K562 (cell line): Measurements from ENCODE around the gene ATP6V1G1. TPM values are rescaled to one million over a fixed set of nuclear protein-coding genes. Genes with fewer than 3 reads are reported as not detected.

Experiments used
- ATAC-seq: fragments of 200-7000 bp; cut with Tn5 transposase; 3 replicates; pipeline ENCODE4 v1.9.1; 2020; ENCODE audit warnings: moderate library complexity
- BruUV-seq: library from RNA; stranded (reverse); fragments of 400-500 nt; replicated peaks from 2 replicates; lab custom pipeline; 2021; lab: Mats Ljungman, UMichigan
- CTCF ChIA-PET: fragments of 300-600 bp; formaldehyde crosslinking; extraction: SDS; loops from one replicate; lab custom pipeline; 2021; ENCODE audit warnings: low intra/inter-chr PET ratio; lab: Yijun Ruan, JAX
- POLR2A ChIA-PET: fragments of 300-600, 350-650 bp; sonication (Branson Sonifier 250); formaldehyde crosslinking; extraction: SDS; loops from one replicate; lab custom pipeline; 2021; ENCODE audit warnings: antibody characterized with exemption, inconsistent platforms; lab: Yijun Ruan, JAX
- DNase-seq, 4 experiments: peaks; one replicate each; pipeline versions ENCODE4 v3.0.0 to v3.0.0-alpha.2; 2011 to 2018; ENCODE audit warnings: low spot score in 3 of 4, mixed read lengths in 3 of 4; ENCODE audit errors: extremely low read depth in 1 of 4
- FAIRE-seq: peaks from 2 replicates; lab custom pipeline; 2011; peaks lifted over from hg19 to GRCh38; lab: Jason Lieb, UNC
- H2AFZ ChIP-seq: 2 replicates; pipeline ENCODE4 v1.6.0; 2011; ENCODE audit warnings: low read depth, low read length, control low read depth, inconsistent platforms
- H3K27ac ChIP-seq: fragments of 200-600 bp; 3 replicates; pipeline ENCODE4 v1.8.0; 2011; ENCODE audit warnings: low read depth, mild to moderate bottlenecking, control low read depth, inconsistent platforms, low read length, moderate library complexity, mixed read lengths; ENCODE audit errors: extremely low read depth
- H3K27me3 ChIP-seq, 2 experiments: fragments of 300-600 bp in 1 of 2; 2 replicates in 1 of 2; 3 replicates in 1 of 2; pipeline versions ENCODE4 v1.6.0 to v1.8.0; 2011; ENCODE audit warnings: inconsistent platforms in 2 of 2, low read length in 2 of 2, mild to moderate bottlenecking in 1 of 2, mixed read lengths in 1 of 2, moderate library complexity in 1 of 2; ENCODE audit not compliant: control insufficient read depth in 2 of 2, insufficient read depth in 2 of 2
- H3K36me3 ChIP-seq: fragments of 300-600 bp; 3 replicates; pipeline ENCODE4 v1.8.0; 2011; ENCODE audit warnings: mild to moderate bottlenecking, low read length, inconsistent platforms; ENCODE audit not compliant: control insufficient read depth, insufficient read depth
- H3K4me1 ChIP-seq, 2 experiments: fragments of 200-600 bp in 1 of 2; replicated peaks in 1 of 2; 2 replicates in 1 of 2; 3 replicates in 1 of 2; pipeline versions ENCODE4 v1.5.1 to v1.8.0; 2011; ENCODE audit warnings: inconsistent platforms in 2 of 2, low read length in 2 of 2, mild to moderate bottlenecking in 1 of 2, mixed read lengths in 1 of 2, moderate library complexity in 1 of 2; ENCODE audit not compliant: control insufficient read depth in 2 of 2, insufficient read depth in 2 of 2
- H3K4me2 ChIP-seq: 2 replicates; pipeline ENCODE4 v1.6.1; 2011; ENCODE audit warnings: low read length, control low read depth, inconsistent platforms, mixed read lengths; ENCODE audit not compliant: insufficient read depth
- H3K4me3 ChIP-seq: fragments of 200-600 bp; sonication (generic), shearing (Covaris generic); 2 replicates; pipeline ENCODE4 v1.5.1; 2016; ENCODE audit warnings: control low read depth, inconsistent platforms
- H3K79me2 ChIP-seq: fragments of 200-600 bp; 3 replicates; pipeline ENCODE4 v1.8.0; 2011; ENCODE audit warnings: low read length, inconsistent platforms; ENCODE audit not compliant: control insufficient read depth, insufficient read depth
- H3K9ac ChIP-seq, 2 experiments: 2 replicates each; pipeline versions ENCODE4 v1.6.0 to v1.6.1; 2011; ENCODE audit warnings: low read depth in 2 of 2, low read length in 2 of 2, control low read depth in 1 of 2, inconsistent platforms in 1 of 2, mild to moderate bottlenecking in 1 of 2, mixed read lengths in 1 of 2; ENCODE audit not compliant: insufficient read depth in 1 of 2
- H3K9me1 ChIP-seq: one replicate; pipeline ENCODE4 v1.6.0; 2011; ENCODE audit warnings: inconsistent platforms, mild to moderate bottlenecking, low read length, moderate library complexity; ENCODE audit not compliant: control insufficient read depth, insufficient read depth
- H3K9me3 ChIP-seq: replicated peaks from 2 replicates; pipeline ENCODE4 v1.5.1; 2011; ENCODE audit warnings: low read depth, low read length, inconsistent platforms; ENCODE audit not compliant: control insufficient read depth, insufficient read depth
- H4K20me1 ChIP-seq: replicated peaks from 2 replicates; pipeline ENCODE4 v1.6.1; 2011; ENCODE audit warnings: low read length, inconsistent platforms, mixed read lengths; ENCODE audit not compliant: control insufficient read depth, insufficient read depth
- BCOR ChIP-seq: fragments of 450-650 bp; IDR thresholded peaks from 2 replicates; pipeline ENCODE4 v1.6.1; 2016
- RBM25 ChIP-seq: fragments of 200-400 bp; formaldehyde crosslinking; IDR thresholded peaks from 2 replicates; pipeline ENCODE4 v1.6.1; 2018; ENCODE audit warnings: low read length, low read depth, moderate library complexity; ENCODE audit not compliant: severe bottlenecking
- ZNF695 ChIP-seq: fragments of 450-650 bp; formaldehyde crosslinking; IDR thresholded peaks from 2 replicates; pipeline ENCODE4 v1.4.0; 2020; ENCODE audit warnings: mild to moderate bottlenecking, moderate library complexity
- WGBS: fragments of 100-300 bp; shearing (Covaris generic); methylation state at CpG from one replicate; pipeline ENCODE4 v1.1.6; 2016; ENCODE audit warnings: low coverage, mixed read lengths; ENCODE audit not compliant: insufficient coverage; ENCODE audit errors: missing lambda C conversion rate; 5-methylcytosine and 5-hydroxymethylcytosine counted together
- in situ Hi-C: fragments of 300-500 bp; cut with MboI; formaldehyde crosslinking; loops from 4 replicates; pipeline ENCODE4 v1.15.0; 2018; ENCODE audit warnings: inconsistent platforms, mixed read lengths
- intact Hi-C: fragments of 100-400 bp; cut with micrococcal nuclease; formaldehyde crosslinking; loops from 2 replicates; pipeline ENCODE4 v1.14.2; 2022
- polyA plus RNA-seq, 8 experiments: library from polyadenylated mRNA; depleted of rRNA in 4 of 8; stranded (reverse) in 5 of 8; unstranded in 3 of 8; fragments of >200 nt; fragmentation: Nextera tagmentation in 2 of 8; fragmentation: Illumina TruSeq in 1 of 8; extraction: Ambion mirVana in 2 of 8; extraction: Trizol in 1 of 8; gene quantifications; 2 replicates each; pipeline versions ENCODE4 v1.2.1 to v1.2.3, GENCODE V29; 2011 to 2014; ENCODE audit warnings: inconsistent platforms in 1 of 8, missing spikeins in 1 of 8
- total RNA-seq, 7 experiments: library from RNA; depleted of rRNA in 6 of 7; stranded (reverse); fragments of >200 nt in 6 of 7; fragmentation: Illumina TruSeq in 2 of 7; extraction: Trizol in 2 of 7; gene quantifications; 2 replicates each; pipeline versions ENCODE4 v1.2.1 to v1.2.3, GENCODE V29; 2011 to 2021; ENCODE audit warnings: low replicate concordance in 1 of 7
- TF ChIP-seq, protein P1 (sequence below): fragments of 450-650 bp; formaldehyde crosslinking; conservative IDR thresholded peaks from 2 replicates; pipeline ENCODE4 v1.4.0; 2022; ENCODE audit warnings: mild to moderate bottlenecking, missing genetic modification characterization
- TF ChIP-seq, protein P2 (sequence below): IDR thresholded peaks from 2 replicates; pipeline ENCODE4 v1.6.1; 2011; ENCODE audit warnings: borderline replicate concordance, low read depth, mild to moderate bottlenecking, moderate library complexity, low read length; ENCODE audit not compliant: insufficient read depth, poor library complexity, severe bottlenecking
- TF ChIP-seq, protein P3 (sequence below), 3 experiments: IDR thresholded peaks in 2 of 3; conservative IDR thresholded peaks in 1 of 3; 2 replicates each; pipeline ENCODE4 v1.5.1; 2011 to 2012; ENCODE audit warnings: low read length in 3 of 3, mild to moderate bottlenecking in 3 of 3, control low read depth in 2 of 3, improper control_type of control experiment in 1 of 3, inconsistent platforms in 1 of 3, low read depth in 1 of 3, mixed read lengths in 1 of 3, moderate library complexity in 1 of 3; ENCODE audit not compliant: insufficient read depth in 2 of 3

The ATP6V1G1 gene
- total and polyA plus RNA-seq, 9 of the 15 experiments (the other 6 are each of a cell fraction or from before 2014, with no cell fraction given), result 88.4 to 492 (median 193) TPM

DNA sequence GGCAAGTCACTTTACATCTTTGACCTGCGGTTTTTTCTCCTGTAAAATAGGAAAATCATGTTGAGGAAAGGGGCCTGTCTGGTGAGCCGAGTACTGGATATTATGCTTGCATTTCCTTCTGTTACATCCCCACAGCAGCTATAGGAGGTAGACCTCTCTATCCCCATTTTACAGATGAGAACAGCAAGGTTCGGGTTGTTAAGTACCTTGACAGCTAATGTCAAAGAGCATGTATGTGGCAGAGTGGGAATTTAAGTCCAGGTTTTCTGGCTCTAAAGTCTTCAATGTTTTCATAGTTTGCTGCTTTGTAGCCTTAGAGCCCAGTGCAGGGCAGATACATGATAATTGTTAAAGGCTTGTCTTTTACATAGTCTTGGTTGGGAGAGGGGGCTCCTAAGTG, 26.4 kb downstream of the ATP6V1G1 start:
- TF ChIP-seq RBM25, result peak; percentile 78
- TF ChIP-seq, protein P1, sequence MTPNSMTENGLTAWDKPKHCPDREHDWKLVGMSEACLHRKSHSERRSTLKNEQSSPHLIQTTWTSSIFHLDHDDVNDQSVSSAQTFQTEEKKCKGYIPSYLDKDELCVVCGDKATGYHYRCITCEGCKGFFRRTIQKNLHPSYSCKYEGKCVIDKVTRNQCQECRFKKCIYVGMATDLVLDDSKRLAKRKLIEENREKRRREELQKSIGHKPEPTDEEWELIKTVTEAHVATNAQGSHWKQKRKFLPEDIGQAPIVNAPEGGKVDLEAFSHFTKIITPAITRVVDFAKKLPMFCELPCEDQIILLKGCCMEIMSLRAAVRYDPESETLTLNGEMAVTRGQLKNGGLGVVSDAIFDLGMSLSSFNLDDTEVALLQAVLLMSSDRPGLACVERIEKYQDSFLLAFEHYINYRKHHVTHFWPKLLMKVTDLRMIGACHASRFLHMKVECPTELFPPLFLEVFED (CRISPR knock-in tag), result no peak
- peak; percentile 47; the same call in 1 of the 2 replicates for TF ChIP-seq BCOR
- 40% methylated on average over 3 of the region's 3 CpGs for WGBS
- in situ Hi-C loops (no loop called here), intact Hi-C loops (loop anchor here (2.0 kb wide), 1 partner anchor 75 kb away; no protein-coding TSS in a partner anchor)
- H3K9ac ChIP-seq, result no peak overlapping the region
- H3K27ac ChIP-seq, result no peak overlapping the region
- no peaks in the 10 kb centered on the region for H3K27me3 ChIP-seq
- H4K20me1 ChIP-seq, result no peaks in the 10 kb centered on the region
- BruUV-seq, result no TSS peak
- H3K9me1 ChIP-seq, result no peaks in the 10 kb centered on the region
- peaks cover 48% of the 10 kb centered on the region for H3K79me2 ChIP-seq
- H3K36me3 ChIP-seq, result peaks cover 11% of the 10 kb centered on the region; the same call in 2 of the 3 replicates
- no peak overlapping the region for H3K4me2 ChIP-seq
- FAIRE-seq (no peak), DNase-seq (no peak), ATAC-seq (no peak)
- peaks cover 21 to 23% of the 10 kb centered on the region in 2 experiments for H3K4me1 ChIP-seq
- H3K4me3 ChIP-seq, result no peak overlapping the region
- peaks cover 7% of the 10 kb centered on the region for H3K9me3 ChIP-seq
- POLR2A ChIA-PET, result no interaction called here
- CTCF ChIA-PET, result no interaction called here
- no peak overlapping the region for H2AFZ ChIP-seq

DNA sequence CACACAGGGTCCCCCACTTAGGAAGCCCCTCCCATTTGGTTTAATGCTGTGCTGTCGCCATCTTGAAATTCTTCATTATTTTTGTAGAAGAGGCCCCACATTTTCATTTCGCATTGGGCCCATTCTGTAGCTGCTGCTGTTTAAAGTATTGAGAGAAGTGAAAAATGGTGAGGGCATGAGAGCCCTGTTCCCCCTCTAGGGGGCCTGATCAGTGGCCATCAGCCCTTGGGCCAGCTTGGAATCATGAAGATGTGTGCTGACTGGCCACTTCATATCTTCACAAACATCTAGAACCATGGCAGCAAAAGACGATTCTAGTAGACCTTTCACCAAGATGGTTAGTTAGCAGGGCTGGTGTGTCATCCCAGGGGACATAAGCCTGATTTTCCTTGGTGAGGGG, 26.8 kb downstream of the ATP6V1G1 start:
- ATAC-seq (no peak), FAIRE-seq (no peak), DNase-seq (peak in 1 of 4 experiments; percentile 18)
- no peaks in the 10 kb centered on the region for H3K9me1 ChIP-seq
- in situ Hi-C loops, result no loop called here
- 61% methylated on average over 3 of the region's 3 CpGs for WGBS
- no peak overlapping the region for H3K27ac ChIP-seq
- peaks cover 7% of the 10 kb centered on the region for H3K9me3 ChIP-seq
- no peaks in the 10 kb centered on the region for H3K27me3 ChIP-seq
- intact Hi-C loops, result no loop called here
- CTCF ChIA-PET, result no interaction called here
- H3K4me2 ChIP-seq, result no peak overlapping the region
- H3K9ac ChIP-seq, result no peak overlapping the region
- POLR2A ChIA-PET, result no interaction called here
- peaks cover 21 to 23% of the 10 kb centered on the region in 2 experiments for H3K4me1 ChIP-seq
- H3K36me3 ChIP-seq, result peaks cover 16% of the 10 kb centered on the region; the same call in 2 of the 3 replicates
- no peak overlapping the region for H3K4me3 ChIP-seq
- peaks cover 48% of the 10 kb centered on the region for H3K79me2 ChIP-seq
- no peak overlapping the region for H2AFZ ChIP-seq
- H4K20me1 ChIP-seq, result no peaks in the 10 kb centered on the region
- TF ChIP-seq, protein P2, sequence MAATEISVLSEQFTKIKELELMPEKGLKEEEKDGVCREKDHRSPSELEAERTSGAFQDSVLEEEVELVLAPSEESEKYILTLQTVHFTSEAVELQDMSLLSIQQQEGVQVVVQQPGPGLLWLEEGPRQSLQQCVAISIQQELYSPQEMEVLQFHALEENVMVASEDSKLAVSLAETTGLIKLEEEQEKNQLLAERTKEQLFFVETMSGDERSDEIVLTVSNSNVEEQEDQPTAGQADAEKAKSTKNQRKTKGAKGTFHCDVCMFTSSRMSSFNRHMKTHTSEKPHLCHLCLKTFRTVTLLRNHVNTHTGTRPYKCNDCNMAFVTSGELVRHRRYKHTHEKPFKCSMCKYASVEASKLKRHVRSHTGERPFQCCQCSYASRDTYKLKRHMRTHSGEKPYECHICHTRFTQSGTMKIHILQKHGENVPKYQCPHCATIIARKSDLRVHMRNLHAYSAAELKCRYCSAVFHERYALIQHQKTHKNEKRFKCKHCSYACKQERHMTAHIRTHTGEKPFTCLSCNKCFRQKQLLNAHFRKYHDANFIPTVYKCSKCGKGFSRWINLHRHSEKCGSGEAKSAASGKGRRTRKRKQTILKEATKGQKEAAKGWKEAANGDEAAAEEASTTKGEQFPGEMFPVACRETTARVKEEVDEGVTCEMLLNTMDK, result peak; percentile 61
- TF ChIP-seq, protein P3, sequence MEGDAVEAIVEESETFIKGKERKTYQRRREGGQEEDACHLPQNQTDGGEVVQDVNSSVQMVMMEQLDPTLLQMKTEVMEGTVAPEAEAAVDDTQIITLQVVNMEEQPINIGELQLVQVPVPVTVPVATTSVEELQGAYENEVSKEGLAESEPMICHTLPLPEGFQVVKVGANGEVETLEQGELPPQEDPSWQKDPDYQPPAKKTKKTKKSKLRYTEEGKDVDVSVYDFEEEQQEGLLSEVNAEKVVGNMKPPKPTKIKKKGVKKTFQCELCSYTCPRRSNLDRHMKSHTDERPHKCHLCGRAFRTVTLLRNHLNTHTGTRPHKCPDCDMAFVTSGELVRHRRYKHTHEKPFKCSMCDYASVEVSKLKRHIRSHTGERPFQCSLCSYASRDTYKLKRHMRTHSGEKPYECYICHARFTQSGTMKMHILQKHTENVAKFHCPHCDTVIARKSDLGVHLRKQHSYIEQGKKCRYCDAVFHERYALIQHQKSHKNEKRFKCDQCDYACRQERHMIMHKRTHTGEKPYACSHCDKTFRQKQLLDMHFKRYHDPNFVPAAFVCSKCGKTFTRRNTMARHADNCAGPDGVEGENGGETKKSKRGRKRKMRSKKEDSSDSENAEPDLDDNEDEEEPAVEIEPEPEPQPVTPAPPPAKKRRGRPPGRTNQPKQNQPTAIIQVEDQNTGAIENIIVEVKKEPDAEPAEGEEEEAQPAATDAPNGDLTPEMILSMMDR (IDR thresholded peaks at IDR 0.05 in 2 of 3, conservative IDR thresholded peaks at IDR 0.05 in 1 of 3; ENCODE audit: insufficient read depth in 2 of 3, low read depth in 1 of 3, low read length in 3 of 3), result 0 out of 6 replicates have a peak, but pooled peaks of 2 of the 3 experiments have one; percentile 7 to 23
- no peak for TF ChIP-seq ZNF695 (CRISPR knock-in tag)
- no TSS peak for BruUV-seq
